IMR-90 (cell line): ENCODE measurements around the gene TDRD7. TPM values are rescaled to one million over a fixed set of nuclear protein-coding genes. Genes with fewer than 3 reads are reported as not detected.

ENCODE experiments used
- ATAC-seq: fragments of 200-7000 bp; cut with Tn5 transposase; 2 replicates; pipeline ENCODE4 v1.9.1; 2020; ENCODE audit warnings: low read depth, mild to moderate bottlenecking, moderate library complexity
- BruUV-seq: library from RNA; stranded (reverse); fragments of 400-500 nt; replicated peaks from 2 replicates; lab custom pipeline; 2021; lab: Mats Ljungman, UMichigan
- CTCF ChIA-PET: fragments of 300-600 bp; formaldehyde crosslinking; extraction: SDS; loops from one replicate; lab custom pipeline; 2021; ENCODE audit warnings: antibody characterized with exemption; lab: Yijun Ruan, JAX
- POLR2A ChIA-PET: fragments of 300-600 bp; sonication (Branson Sonifier 250); formaldehyde crosslinking; loops from one replicate; lab custom pipeline; 2022; ENCODE audit warnings: antibody characterized with exemption; ENCODE audit not compliant: unreplicated experiment; lab: Charles Lee
- DNase-seq: peaks from one replicate; pipeline ENCODE4 v3.0.0; 2013
- H2AFZ ChIP-seq: replicated peaks from 2 replicates; pipeline ENCODE3; 2013; ENCODE audit warnings: low read length, mild to moderate bottlenecking; ENCODE audit not compliant: poor library complexity
- H2AK5ac ChIP-seq: 2 replicates; pipeline ENCODE4 v1.6.1; 2013; ENCODE audit warnings: low read depth, low read length, inconsistent platforms
- H2AK9ac ChIP-seq: replicated peaks from 2 replicates; pipeline ENCODE3; 2013; ENCODE audit warnings: mild to moderate bottlenecking, low read depth, low read length, moderate library complexity; ENCODE audit not compliant: poor library complexity
- H2BK120ac ChIP-seq: 2 replicates; pipeline ENCODE4 v1.6.1; 2013; ENCODE audit warnings: low read depth, low read length, inconsistent platforms
- H2BK15ac ChIP-seq: 3 replicates; pipeline ENCODE4 v1.6.1; 2013; ENCODE audit warnings: low read depth, low read length, inconsistent platforms
- H2BK20ac ChIP-seq: 2 replicates; pipeline ENCODE4 v1.6.1; 2013; ENCODE audit warnings: low read depth, mild to moderate bottlenecking, inconsistent platforms, low read length, moderate library complexity
- H2BK5ac ChIP-seq: 2 replicates; pipeline ENCODE4 v1.6.1; 2013; ENCODE audit warnings: mild to moderate bottlenecking, low read depth, low read length, inconsistent platforms; ENCODE audit not compliant: poor library complexity, severe bottlenecking
- H3K14ac ChIP-seq: replicated peaks from 2 replicates; pipeline ENCODE4 v1.6.1; 2013; ENCODE audit warnings: low read depth, low read length, inconsistent platforms
- H3K18ac ChIP-seq: 2 replicates; pipeline ENCODE4 v1.6.1; 2013; ENCODE audit warnings: low read depth, low read length, control low read depth
- H3K23ac ChIP-seq: 2 replicates; pipeline ENCODE4 v1.6.1; 2013; ENCODE audit warnings: low read depth, low read length, inconsistent platforms
- H3K27ac ChIP-seq: 2 replicates; pipeline ENCODE4 v1.5.1; 2013; ENCODE audit warnings: mild to moderate bottlenecking, control low read depth, low read length; ENCODE audit not compliant: insufficient read depth
- H3K27me3 ChIP-seq: 2 replicates; pipeline ENCODE4 v1.6.1; 2013; ENCODE audit warnings: low read length; ENCODE audit not compliant: control insufficient read depth, insufficient read depth
- H3K36me3 ChIP-seq: 2 replicates; pipeline ENCODE4 v1.6.1; 2013; ENCODE audit warnings: low read length, mixed read lengths; ENCODE audit not compliant: control insufficient read depth, insufficient read depth
- H3K4ac ChIP-seq: 2 replicates; pipeline ENCODE4 v1.6.1; 2013; ENCODE audit warnings: low read depth, low read length, inconsistent platforms
- H3K4me1 ChIP-seq: 2 replicates; pipeline ENCODE4 v1.6.1; 2013; ENCODE audit warnings: low read length, mixed read lengths; ENCODE audit not compliant: control insufficient read depth, insufficient read depth
- H3K4me2 ChIP-seq: 2 replicates; pipeline ENCODE4 v1.6.1; 2013; ENCODE audit warnings: low read depth, mild to moderate bottlenecking, control low read depth, low read length, moderate library complexity
- H3K4me3 ChIP-seq: 2 replicates; pipeline ENCODE4 v1.5.1; 2013; ENCODE audit warnings: low read depth, mild to moderate bottlenecking, control low read depth, low read length, moderate library complexity; ENCODE audit not compliant: insufficient read depth
- H3K56ac ChIP-seq: 2 replicates; pipeline ENCODE4 v1.6.1; 2013; ENCODE audit warnings: low read length, inconsistent platforms; ENCODE audit not compliant: insufficient read depth; ENCODE audit errors: extremely low read depth
- H3K79me1 ChIP-seq, 2 experiments: 2 replicates each; pipeline ENCODE4 v1.6.1; 2013; ENCODE audit warnings: low read length in 2 of 2, inconsistent platforms in 1 of 2, low read depth in 1 of 2
- H3K9ac ChIP-seq: 2 replicates; pipeline ENCODE4 v1.6.1; 2013; ENCODE audit warnings: low read depth, low read length, control low read depth
- H3K9me1 ChIP-seq: 2 replicates; pipeline ENCODE4 v1.6.1; 2013; ENCODE audit warnings: low read length, inconsistent platforms; ENCODE audit not compliant: insufficient read depth
- H3K9me3 ChIP-seq: 2 replicates; pipeline ENCODE4 v1.6.1; 2013; ENCODE audit warnings: low read length; ENCODE audit not compliant: control insufficient read depth, insufficient read depth
- H4K20me1 ChIP-seq: 2 replicates; pipeline ENCODE4 v1.6.1; 2013; ENCODE audit warnings: low read length, inconsistent platforms; ENCODE audit not compliant: insufficient read depth
- H4K5ac ChIP-seq: 2 replicates; pipeline ENCODE4 v1.6.1; 2013; ENCODE audit warnings: mild to moderate bottlenecking, low read depth, low read length, control low read depth
- H4K8ac ChIP-seq, 2 experiments: 2 replicates each; pipeline ENCODE4 v1.6.1; 2013; ENCODE audit warnings: low read depth in 2 of 2, low read length in 2 of 2, control low read depth in 1 of 2, inconsistent platforms in 1 of 2
- H4K91ac ChIP-seq: 2 replicates; pipeline ENCODE4 v1.6.1; 2013; ENCODE audit warnings: low read depth, low read length, inconsistent platforms; ENCODE audit not compliant: insufficient read depth
- CEBPB ChIP-seq: IDR thresholded peaks from 2 replicates; pipeline ENCODE4 v1.6.1; 2012; ENCODE audit warnings: low read depth, low read length, improper control_type of control experiment
- CHD1 ChIP-seq: IDR thresholded peaks from 2 replicates; pipeline ENCODE4 v1.6.1; 2012; ENCODE audit warnings: low read depth, low read length, improper control_type of control experiment
- FOS ChIP-seq: fragments of 150-350 bp; IDR thresholded peaks from 2 replicates; pipeline ENCODE4 v1.6.1; 2016; ENCODE audit warnings: low read depth, low read length
- MAFK ChIP-seq: IDR thresholded peaks from 2 replicates; pipeline ENCODE4 v1.6.1; 2012; ENCODE audit warnings: low read depth, low read length, improper control_type of control experiment
- MXI1 ChIP-seq: IDR thresholded peaks from 2 replicates; pipeline ENCODE4 v1.6.1; 2012; ENCODE audit warnings: low read depth, mild to moderate bottlenecking, low read length, moderate library complexity, borderline replicate concordance
- NFE2L2 ChIP-seq: fragments of 150-350 bp; IDR thresholded peaks from 2 replicates; pipeline ENCODE4 v1.6.1; 2016; ENCODE audit warnings: low read depth, mild to moderate bottlenecking, low read length
- POLR2A ChIP-seq: IDR thresholded peaks from 2 replicates; pipeline ENCODE4 v1.6.1; 2012; ENCODE audit warnings: mild to moderate bottlenecking, low read depth, low read length
- RAD21 ChIP-seq: IDR thresholded peaks from 2 replicates; pipeline ENCODE4 v1.6.1; 2012; ENCODE audit warnings: low read length, improper control_type of control experiment
- RFX5 ChIP-seq: IDR thresholded peaks from 2 replicates; pipeline ENCODE4 v1.8.0; 2012; ENCODE audit warnings: low read depth, mild to moderate bottlenecking, low read length, moderate library complexity
- WGBS, 2 experiments: methylation state at CpG; one replicate each; pipeline versions ENCODE4 v1.1.5 to v1.1.7; 2013; ENCODE audit warnings: missing lambda C conversion rate in 2 of 2; ENCODE audit not compliant: insufficient read length in 1 of 2; ENCODE audit errors: extremely low coverage in 2 of 2; 5-methylcytosine and 5-hydroxymethylcytosine counted together
- dilution Hi-C: fragments of 300-500 bp; cut with HindIII; formaldehyde crosslinking; loops from one replicate; pipeline ENCODE4 v1.14.3; 2018; ENCODE audit warnings: low sequenced_read_pairs; ENCODE audit not compliant: unreplicated experiment
- in situ Hi-C: fragments of 300-500 bp; cut with MboI; formaldehyde crosslinking; loops from 3 replicates; pipeline ENCODE4 v1.14.3; 2019; ENCODE audit warnings: low sequenced_read_pairs, inconsistent platforms, mixed read lengths
- intact Hi-C: fragments of 100-400 bp; cut with micrococcal nuclease; formaldehyde crosslinking; loops from 2 replicates; pipeline ENCODE4 v1.10.0; 2022
- polyA plus RNA-seq, 3 experiments: library from polyadenylated mRNA; depleted of rRNA; stranded (reverse); fragments of >200 nt; gene quantifications; 2 replicates each; pipeline ENCODE4 v1.2.3, GENCODE V29; 2012; ENCODE audit warnings: low replicate concordance in 1 of 3
- total RNA-seq: library from RNA; depleted of rRNA; stranded (reverse); fragments of >200 nt; gene quantifications from 2 replicates; pipeline ENCODE4 v1.2.3, GENCODE V29; 2012
- TF ChIP-seq, protein P1 (sequence below): conservative IDR thresholded peaks from 2 replicates; pipeline ENCODE4 v1.5.1; 2012; ENCODE audit warnings: mild to moderate bottlenecking, low read depth, low read length, improper control_type of control experiment
- TF ChIP-seq, protein P2 (sequence below): fragments of 150-350 bp; IDR thresholded peaks from 2 replicates; pipeline ENCODE4 v1.6.1; 2017; ENCODE audit warnings: mild to moderate bottlenecking, antibody characterized with exemption, low read length, low read depth

Gene TDRD7
- total and polyA plus RNA-seq, 2 of the 4 experiments (the other 2 are of a cell fraction): 4.4 to 9.7 TPM

DNA sequence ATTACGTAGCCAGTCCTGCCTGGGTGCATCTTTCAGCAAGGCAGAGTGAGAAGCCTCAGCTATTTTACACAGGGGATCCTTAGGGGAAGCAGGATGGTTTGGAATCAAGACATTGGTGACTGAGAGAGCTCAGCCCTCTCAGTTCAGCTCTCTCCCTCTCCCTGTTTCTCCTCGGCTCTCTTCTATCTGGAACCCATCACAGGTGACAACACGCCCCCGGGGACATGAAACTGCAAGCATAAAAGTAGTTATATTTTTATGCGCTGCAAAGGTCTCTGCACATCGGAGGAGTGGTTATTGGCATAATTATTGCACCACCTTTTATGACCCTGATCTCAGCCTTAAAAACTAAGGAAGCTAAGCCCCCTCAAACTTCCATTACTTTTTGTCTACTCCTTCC, 103.8 kb downstream of the TDRD7 start:
- Histone ChIP-seq H2BK20ac (no peak overlapping the region; the same call in 1 of the 2 replicates), H3K9me3 (no peaks in the 10 kb centered on the region; the same call in 1 of the 2 replicates), H3K36me3 (no peaks in the 10 kb centered on the region), H2AK5ac (no peak overlapping the region), H3K9me1 (peaks cover 23% of the 10 kb centered on the region), H2BK15ac (no peak overlapping the region), H3K27ac (no peak overlapping the region), H3K79me1 (no peaks in the 10 kb centered on the region), H2AK9ac (no peak overlapping the region), H3K56ac (no peak overlapping the region), H2BK5ac (no peak overlapping the region), H3K27me3 (peaks cover 6% of the 10 kb centered on the region), H4K8ac (no peak overlapping the region), H4K20me1 (0 out of 2 replicates have a peak, but pooled peaks cover 9% of the 10 kb centered on the region), H3K9ac (no peak overlapping the region), H3K18ac (no peak overlapping the region), H3K14ac (no peak overlapping the region), H3K4ac (no peak overlapping the region), H3K4me2 (no peak overlapping the region), H2AFZ (no peak overlapping the region), H3K4me3 (no peak overlapping the region), H4K91ac (no peak overlapping the region), H3K4me1 (peaks cover 13% of the 10 kb centered on the region), H4K5ac (no peak overlapping the region), H3K23ac (no peak overlapping the region), H2BK120ac (no peak overlapping the region)
- in situ Hi-C loops: no loop called here
- DNase-seq: no peak
- intact Hi-C loops: no loop called here
- dilution Hi-C loops: no loop called here
- ATAC-seq: no peak
- 100% methylated on average over 1 of the region's 6 CpGs; no CpG with 5 or more reads in 1 of the 2 experiments for WGBS, 2 experiments
- TF ChIP-seq FOS (no peak), MXI1 (no peak), MAFK (no peak), POLR2A (no peak), RAD21 (no peak), NFE2L2 (no peak), RFX5 (no peak), CHD1 (no peak), CEBPB (no peak)
- TF ChIP-seq, protein P1, sequence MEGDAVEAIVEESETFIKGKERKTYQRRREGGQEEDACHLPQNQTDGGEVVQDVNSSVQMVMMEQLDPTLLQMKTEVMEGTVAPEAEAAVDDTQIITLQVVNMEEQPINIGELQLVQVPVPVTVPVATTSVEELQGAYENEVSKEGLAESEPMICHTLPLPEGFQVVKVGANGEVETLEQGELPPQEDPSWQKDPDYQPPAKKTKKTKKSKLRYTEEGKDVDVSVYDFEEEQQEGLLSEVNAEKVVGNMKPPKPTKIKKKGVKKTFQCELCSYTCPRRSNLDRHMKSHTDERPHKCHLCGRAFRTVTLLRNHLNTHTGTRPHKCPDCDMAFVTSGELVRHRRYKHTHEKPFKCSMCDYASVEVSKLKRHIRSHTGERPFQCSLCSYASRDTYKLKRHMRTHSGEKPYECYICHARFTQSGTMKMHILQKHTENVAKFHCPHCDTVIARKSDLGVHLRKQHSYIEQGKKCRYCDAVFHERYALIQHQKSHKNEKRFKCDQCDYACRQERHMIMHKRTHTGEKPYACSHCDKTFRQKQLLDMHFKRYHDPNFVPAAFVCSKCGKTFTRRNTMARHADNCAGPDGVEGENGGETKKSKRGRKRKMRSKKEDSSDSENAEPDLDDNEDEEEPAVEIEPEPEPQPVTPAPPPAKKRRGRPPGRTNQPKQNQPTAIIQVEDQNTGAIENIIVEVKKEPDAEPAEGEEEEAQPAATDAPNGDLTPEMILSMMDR: no peak
- TF ChIP-seq, protein P2, sequence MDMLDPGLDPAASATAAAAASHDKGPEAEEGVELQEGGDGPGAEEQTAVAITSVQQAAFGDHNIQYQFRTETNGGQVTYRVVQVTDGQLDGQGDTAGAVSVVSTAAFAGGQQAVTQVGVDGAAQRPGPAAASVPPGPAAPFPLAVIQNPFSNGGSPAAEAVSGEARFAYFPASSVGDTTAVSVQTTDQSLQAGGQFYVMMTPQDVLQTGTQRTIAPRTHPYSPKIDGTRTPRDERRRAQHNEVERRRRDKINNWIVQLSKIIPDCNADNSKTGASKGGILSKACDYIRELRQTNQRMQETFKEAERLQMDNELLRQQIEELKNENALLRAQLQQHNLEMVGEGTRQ: no peak
- no TSS peak for BruUV-seq
- POLR2A ChIA-PET: no interaction called here
- CTCF ChIA-PET: interaction anchor here (0.7 to 1.1 kb wide), 2 partner anchors 12 to 13 kb away, joined by 3 read pairs; no protein-coding TSS in a partner anchor
